HEK293 (cell line): ENCODE results near the gene FTHL17.

Experiments
- CTCF ChIA-PET: fragments of 350-600 bp; formaldehyde crosslinking; extraction: SDS; loops from one replicate; lab custom pipeline; 2021; ENCODE audit warnings: antibody characterized with exemption; lab: Yijun Ruan, JAX
- POLR2A ChIA-PET: fragments of 300-600 bp; formaldehyde crosslinking; extraction: SDS; loops from one replicate; lab custom pipeline; 2020; ENCODE audit warnings: antibody characterized with exemption, inconsistent platforms; lab: Yijun Ruan, JAX
- H3K27ac ChIP-seq: fragments of 200-500 bp; sonication (Bioruptor generic); 2 replicates; pipeline ENCODE4 v1.5.1; 2014; ENCODE audit warnings: low read depth, low read length, control low read depth, inconsistent platforms; ENCODE audit errors: extremely low read depth
- H3K36me3 ChIP-seq, 2 experiments: fragments of 200-500 bp in 1 of 2; sonication (Bioruptor generic) in 1 of 2; 1 replicate in 1 of 2; 2 replicates in 1 of 2; pipeline ENCODE4 v1.5.1; 2014 to 2017; ENCODE audit warnings: inconsistent platforms in 2 of 2, low read length in 2 of 2; ENCODE audit not compliant: control insufficient read depth in 2 of 2, insufficient read depth in 1 of 2
- H3K4me1 ChIP-seq: fragments of 200-500 bp; sonication (Bioruptor generic); 2 replicates; pipeline ENCODE4 v1.5.1; 2014; ENCODE audit warnings: mild to moderate bottlenecking, low read length, inconsistent platforms; ENCODE audit not compliant: control insufficient read depth, insufficient read depth
- H3K4me3 ChIP-seq: 2 replicates; pipeline ENCODE4 v1.5.1; 2011; ENCODE audit warnings: low read depth, mild to moderate bottlenecking, control low read depth, low read length, moderate library complexity
- H3K9me3 ChIP-seq: fragments of 200-500 bp; sonication (Bioruptor generic); 2 replicates; pipeline ENCODE4 v1.5.1; 2014; ENCODE audit warnings: low read depth, low read length, inconsistent platforms; ENCODE audit not compliant: control insufficient read depth, insufficient read depth
- KLF1 ChIP-seq: fragments of 450-650 bp; formaldehyde crosslinking; IDR thresholded peaks from 2 replicates; pipeline ENCODE4 v1.5.1; 2016; ENCODE audit warnings: missing biosample characterization, missing genetic modification characterization
- KLF10 ChIP-seq: fragments of 450-650 bp; IDR thresholded peaks from 2 replicates; pipeline ENCODE4 v1.5.1; 2018; ENCODE audit warnings: missing biosample characterization, mild to moderate bottlenecking, missing genetic modification characterization
- KLF16 ChIP-seq: fragments of 450-650 bp; formaldehyde crosslinking; IDR thresholded peaks from 2 replicates; pipeline ENCODE4 v1.5.1; 2017; ENCODE audit warnings: missing biosample characterization, missing genetic modification characterization
- SCRT1 ChIP-seq: fragments of 450-650 bp; formaldehyde crosslinking; IDR thresholded peaks from 2 replicates; pipeline ENCODE4 v1.5.1; 2016; ENCODE audit warnings: missing biosample characterization, missing genetic modification characterization, borderline replicate concordance
- YY1 ChIP-seq: fragments of 450-650 bp; formaldehyde crosslinking; IDR thresholded peaks from 2 replicates; pipeline ENCODE4 v1.5.1; 2018; ENCODE audit warnings: missing biosample characterization, missing genetic modification characterization
- ZBTB8A ChIP-seq: fragments of 450-650 bp; formaldehyde crosslinking; IDR thresholded peaks from 2 replicates; pipeline ENCODE4 v1.5.1; 2016; ENCODE audit warnings: missing biosample characterization, missing genetic modification characterization
- ZFP69B ChIP-seq: fragments of 450-650 bp; formaldehyde crosslinking; IDR thresholded peaks from 2 replicates; pipeline ENCODE4 v1.5.1; 2016; ENCODE audit warnings: missing biosample characterization, missing genetic modification characterization
- ZNF157 ChIP-seq: fragments of 450-650 bp; formaldehyde crosslinking; IDR thresholded peaks from 2 replicates; pipeline ENCODE4 v1.5.1; 2016; ENCODE audit warnings: missing biosample characterization, missing genetic modification characterization
- ZNF223 ChIP-seq: fragments of 450-650 bp; formaldehyde crosslinking; IDR thresholded peaks from 2 replicates; pipeline ENCODE4 v1.5.1; 2016; ENCODE audit warnings: missing biosample characterization, missing genetic modification characterization
- ZNF266 ChIP-seq: fragments of 450-650 bp; formaldehyde crosslinking; IDR thresholded peaks from 2 replicates; pipeline ENCODE4 v1.5.1; 2016; ENCODE audit warnings: missing biosample characterization, missing genetic modification characterization, low read depth
- ZNF335 ChIP-seq: fragments of 450-650 bp; formaldehyde crosslinking; conservative IDR thresholded peaks from 2 replicates; pipeline ENCODE4 v1.5.1; 2016; ENCODE audit warnings: missing biosample characterization, missing genetic modification characterization
- ZNF341 ChIP-seq: fragments of 450-650 bp; formaldehyde crosslinking; IDR thresholded peaks from 2 replicates; pipeline ENCODE4; 2016; ENCODE audit warnings: low read depth, missing biosample characterization, missing genetic modification characterization
- ZNF433 ChIP-seq: fragments of 450-650 bp; formaldehyde crosslinking; IDR thresholded peaks from 2 replicates; pipeline ENCODE4 v1.5.1; 2016; ENCODE audit warnings: missing biosample characterization, missing genetic modification characterization, low read depth
- ZNF514 ChIP-seq: fragments of 450-650 bp; formaldehyde crosslinking; IDR thresholded peaks from 2 replicates; pipeline ENCODE4 v1.5.1; 2016; ENCODE audit warnings: missing biosample characterization, missing genetic modification characterization
- ZNF624 ChIP-seq: fragments of 450-650 bp; formaldehyde crosslinking; IDR thresholded peaks from 2 replicates; pipeline ENCODE4 v1.5.1; 2017; ENCODE audit warnings: missing biosample characterization, missing genetic modification characterization
- ZNF837 ChIP-seq: fragments of 450-650 bp; formaldehyde crosslinking; IDR thresholded peaks from 2 replicates; pipeline ENCODE4 v1.5.1; 2016; ENCODE audit warnings: missing biosample characterization, missing genetic modification characterization
- ZSCAN16 ChIP-seq: fragments of 450-650 bp; formaldehyde crosslinking; IDR thresholded peaks from 2 replicates; pipeline ENCODE4 v1.5.1; 2016; ENCODE audit warnings: missing biosample characterization, missing genetic modification characterization
- ZSCAN23 ChIP-seq: fragments of 450-650 bp; formaldehyde crosslinking; IDR thresholded peaks from 2 replicates; pipeline ENCODE4 v1.5.1; 2016; ENCODE audit warnings: missing biosample characterization, missing genetic modification characterization
- ZXDB ChIP-seq: fragments of 450-650 bp; formaldehyde crosslinking; IDR thresholded peaks from 2 replicates; pipeline ENCODE4 v1.5.1; 2016; ENCODE audit warnings: missing biosample characterization, missing genetic modification characterization
- TF ChIP-seq, protein P1 (sequence below): fragments of 450-650 bp; formaldehyde crosslinking; IDR thresholded peaks from 2 replicates; pipeline ENCODE4 v1.5.1; 2016; ENCODE audit warnings: missing biosample characterization, missing genetic modification characterization, low read depth
- TF ChIP-seq, protein P2 (sequence below): fragments of 450-650 bp; formaldehyde crosslinking; IDR thresholded peaks from 2 replicates; pipeline ENCODE4 v1.5.1; 2016; ENCODE audit warnings: missing biosample characterization, missing genetic modification characterization
- TF ChIP-seq, protein P3 (sequence below): fragments of 450-650 bp; formaldehyde crosslinking; IDR thresholded peaks from 2 replicates; pipeline ENCODE4 v1.5.1; 2016; ENCODE audit warnings: missing biosample characterization, missing genetic modification characterization
- TF ChIP-seq, protein P4 (sequence below): fragments of 450-650 bp; formaldehyde crosslinking; IDR thresholded peaks from 2 replicates; pipeline ENCODE4 v1.5.1; 2016; ENCODE audit warnings: missing biosample characterization, missing genetic modification characterization
- TF ChIP-seq, protein P5 (sequence below): fragments of 450-650 bp; formaldehyde crosslinking; IDR thresholded peaks from 2 replicates; pipeline ENCODE4 v1.5.1; 2016; ENCODE audit warnings: missing biosample characterization, missing genetic modification characterization

Gene FTHL17

DNA sequence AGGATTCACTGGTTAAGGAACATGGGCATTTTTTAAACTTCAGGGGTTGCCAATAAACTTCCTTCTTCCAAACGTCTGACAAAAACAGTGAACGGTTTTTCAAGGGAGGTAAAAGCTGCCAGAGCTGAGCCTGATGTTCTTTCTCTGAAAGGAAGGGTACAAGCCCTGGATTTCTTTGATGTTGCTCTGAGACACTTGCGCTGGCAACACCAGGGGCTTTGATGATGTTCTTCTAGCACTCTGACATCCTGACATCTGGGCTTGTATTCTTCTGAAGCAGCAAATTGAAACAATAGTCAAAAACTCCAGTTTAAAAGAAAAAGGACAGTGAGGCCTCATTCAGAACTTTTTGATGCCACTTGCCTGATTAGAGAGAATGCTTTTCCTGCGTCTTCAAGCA is 11.8 kb downstream of the FTHL17 start:
- Histone ChIP-seq H3K4me1 (no peaks in the 10 kb centered on the region), H3K27ac (no peak overlapping the region)
- TF ChIP-seq ZNF335 (tag by site-specific recombination) (no peak), ZNF341 (tag by site-specific recombination) (no peak), ZSCAN23 (tag by site-specific recombination) (no peak), SCRT1 (no peak), ZNF837 (tag by site-specific recombination) (no peak), ZNF514 (no peak), ZSCAN16 (tag by site-specific recombination) (no peak), ZBTB8A (tag by site-specific recombination) (no peak), ZNF433 (tag by site-specific recombination) (no peak), YY1 (tag by site-specific recombination) (no peak), KLF16 (tag by site-specific recombination) (no peak), ZXDB (tag by site-specific recombination) (no peak), KLF1 (tag by site-specific recombination) (no peak), KLF10 (no peak), ZNF624 (tag by site-specific recombination) (no peak), ZNF266 (tag by site-specific recombination) (no peak), ZNF223 (no peak)
- TF ChIP-seq, protein P1, sequence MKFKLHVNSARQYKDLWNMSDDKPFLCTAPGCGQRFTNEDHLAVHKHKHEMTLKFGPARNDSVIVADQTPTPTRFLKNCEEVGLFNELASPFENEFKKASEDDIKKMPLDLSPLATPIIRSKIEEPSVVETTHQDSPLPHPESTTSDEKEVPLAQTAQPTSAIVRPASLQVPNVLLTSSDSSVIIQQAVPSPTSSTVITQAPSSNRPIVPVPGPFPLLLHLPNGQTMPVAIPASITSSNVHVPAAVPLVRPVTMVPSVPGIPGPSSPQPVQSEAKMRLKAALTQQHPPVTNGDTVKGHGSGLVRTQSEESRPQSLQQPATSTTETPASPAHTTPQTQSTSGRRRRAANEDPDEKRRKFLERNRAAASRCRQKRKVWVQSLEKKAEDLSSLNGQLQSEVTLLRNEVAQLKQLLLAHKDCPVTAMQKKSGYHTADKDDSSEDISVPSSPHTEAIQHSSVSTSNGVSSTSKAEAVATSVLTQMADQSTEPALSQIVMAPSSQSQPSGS (tag by site-specific recombination): no peak
- TF ChIP-seq, protein P2, sequence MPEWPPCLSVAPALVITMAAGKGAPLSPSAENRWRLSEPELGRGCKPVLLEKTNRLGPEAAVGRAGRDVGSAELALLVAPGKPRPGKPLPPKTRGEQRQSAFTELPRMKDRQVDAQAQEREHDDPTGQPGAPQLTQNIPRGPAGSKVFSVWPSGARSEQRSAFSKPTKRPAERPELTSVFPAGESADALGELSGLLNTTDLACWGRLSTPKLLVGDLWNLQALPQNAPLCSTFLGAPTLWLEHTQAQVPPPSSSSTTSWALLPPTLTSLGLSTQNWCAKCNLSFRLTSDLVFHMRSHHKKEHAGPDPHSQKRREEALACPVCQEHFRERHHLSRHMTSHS (tag by site-specific recombination): no peak
- TF ChIP-seq, protein P3, sequence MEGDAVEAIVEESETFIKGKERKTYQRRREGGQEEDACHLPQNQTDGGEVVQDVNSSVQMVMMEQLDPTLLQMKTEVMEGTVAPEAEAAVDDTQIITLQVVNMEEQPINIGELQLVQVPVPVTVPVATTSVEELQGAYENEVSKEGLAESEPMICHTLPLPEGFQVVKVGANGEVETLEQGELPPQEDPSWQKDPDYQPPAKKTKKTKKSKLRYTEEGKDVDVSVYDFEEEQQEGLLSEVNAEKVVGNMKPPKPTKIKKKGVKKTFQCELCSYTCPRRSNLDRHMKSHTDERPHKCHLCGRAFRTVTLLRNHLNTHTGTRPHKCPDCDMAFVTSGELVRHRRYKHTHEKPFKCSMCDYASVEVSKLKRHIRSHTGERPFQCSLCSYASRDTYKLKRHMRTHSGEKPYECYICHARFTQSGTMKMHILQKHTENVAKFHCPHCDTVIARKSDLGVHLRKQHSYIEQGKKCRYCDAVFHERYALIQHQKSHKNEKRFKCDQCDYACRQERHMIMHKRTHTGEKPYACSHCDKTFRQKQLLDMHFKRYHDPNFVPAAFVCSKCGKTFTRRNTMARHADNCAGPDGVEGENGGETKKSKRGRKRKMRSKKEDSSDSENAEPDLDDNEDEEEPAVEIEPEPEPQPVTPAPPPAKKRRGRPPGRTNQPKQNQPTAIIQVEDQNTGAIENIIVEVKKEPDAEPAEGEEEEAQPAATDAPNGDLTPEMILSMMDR (tag by site-specific recombination): no peak
- TF ChIP-seq, all 188 proteins: peak for 0
- no peaks in the 10 kb centered on the region for H3K36me3 ChIP-seq
- CTCF ChIA-PET: interaction anchor here (0.6 kb wide), 1 partner anchor 22 kb away, joined by 3 read pairs; no protein-coding TSS in a partner anchor
- no peaks in the 10 kb centered on the region for H3K9me3 ChIP-seq
- no peak overlapping the region for H3K4me3 ChIP-seq
- POLR2A ChIA-PET: no interaction called here

DNA sequence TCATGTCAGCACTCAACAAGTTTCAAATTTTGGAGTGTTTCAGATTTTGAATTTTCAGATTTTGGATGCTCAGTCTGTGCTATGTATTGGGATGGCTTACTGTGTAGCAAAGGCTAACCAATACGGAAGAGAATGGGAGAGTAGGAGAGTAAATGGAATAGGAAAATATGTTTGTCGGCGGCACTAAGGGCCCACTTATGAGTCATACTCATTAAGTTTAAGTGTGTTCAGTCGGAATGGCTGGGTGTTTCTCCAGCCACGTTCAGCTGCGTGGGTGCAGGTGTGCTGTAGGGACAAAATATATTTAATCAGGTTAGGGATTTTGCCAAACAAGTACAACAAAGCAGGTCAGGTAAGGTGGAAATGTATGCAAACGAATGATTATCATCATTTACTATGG is 13.6 kb downstream of the FTHL17 start:
- TF ChIP-seq, protein P4, sequence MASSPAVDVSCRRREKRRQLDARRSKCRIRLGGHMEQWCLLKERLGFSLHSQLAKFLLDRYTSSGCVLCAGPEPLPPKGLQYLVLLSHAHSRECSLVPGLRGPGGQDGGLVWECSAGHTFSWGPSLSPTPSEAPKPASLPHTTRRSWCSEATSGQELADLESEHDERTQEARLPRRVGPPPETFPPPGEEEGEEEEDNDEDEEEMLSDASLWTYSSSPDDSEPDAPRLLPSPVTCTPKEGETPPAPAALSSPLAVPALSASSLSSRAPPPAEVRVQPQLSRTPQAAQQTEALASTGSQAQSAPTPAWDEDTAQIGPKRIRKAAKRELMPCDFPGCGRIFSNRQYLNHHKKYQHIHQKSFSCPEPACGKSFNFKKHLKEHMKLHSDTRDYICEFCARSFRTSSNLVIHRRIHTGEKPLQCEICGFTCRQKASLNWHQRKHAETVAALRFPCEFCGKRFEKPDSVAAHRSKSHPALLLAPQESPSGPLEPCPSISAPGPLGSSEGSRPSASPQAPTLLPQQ: peak; percentile 27; the same call in 1 of the 2 replicates
- no peak for TF ChIP-seq ZNF157 (tag by site-specific recombination)
- TF ChIP-seq, protein P5, sequence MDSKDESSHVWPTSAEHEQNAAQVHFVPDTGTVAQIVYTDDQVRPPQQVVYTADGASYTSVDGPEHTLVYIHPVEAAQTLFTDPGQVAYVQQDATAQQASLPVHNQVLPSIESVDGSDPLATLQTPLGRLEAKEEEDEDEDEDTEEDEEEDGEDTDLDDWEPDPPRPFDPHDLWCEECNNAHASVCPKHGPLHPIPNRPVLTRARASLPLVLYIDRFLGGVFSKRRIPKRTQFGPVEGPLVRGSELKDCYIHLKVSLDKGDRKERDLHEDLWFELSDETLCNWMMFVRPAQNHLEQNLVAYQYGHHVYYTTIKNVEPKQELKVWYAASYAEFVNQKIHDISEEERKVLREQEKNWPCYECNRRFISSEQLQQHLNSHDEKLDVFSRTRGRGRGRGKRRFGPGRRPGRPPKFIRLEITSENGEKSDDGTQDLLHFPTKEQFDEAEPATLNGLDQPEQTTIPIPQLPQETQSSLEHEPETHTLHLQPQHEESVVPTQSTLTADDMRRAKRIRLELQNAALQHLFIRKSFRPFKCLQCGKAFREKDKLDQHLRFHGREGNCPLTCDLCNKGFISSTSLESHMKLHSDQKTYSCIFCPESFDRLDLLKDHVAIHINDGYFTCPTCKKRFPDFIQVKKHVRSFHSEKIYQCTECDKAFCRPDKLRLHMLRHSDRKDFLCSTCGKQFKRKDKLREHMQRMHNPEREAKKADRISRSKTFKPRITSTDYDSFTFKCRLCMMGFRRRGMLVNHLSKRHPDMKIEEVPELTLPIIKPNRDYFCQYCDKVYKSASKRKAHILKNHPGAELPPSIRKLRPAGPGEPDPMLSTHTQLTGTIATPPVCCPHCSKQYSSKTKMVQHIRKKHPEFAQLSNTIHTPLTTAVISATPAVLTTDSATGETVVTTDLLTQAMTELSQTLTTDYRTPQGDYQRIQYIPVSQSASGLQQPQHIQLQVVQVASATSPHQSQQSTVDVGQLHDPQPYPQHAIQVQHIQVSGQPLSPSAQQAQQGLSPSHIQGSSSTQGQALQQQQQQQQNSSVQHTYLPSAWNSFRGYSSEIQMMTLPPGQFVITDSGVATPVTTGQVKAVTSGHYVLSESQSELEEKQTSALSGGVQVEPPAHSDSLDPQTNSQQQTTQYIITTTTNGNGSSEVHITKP: no peak
- TF ChIP-seq ZFP69B (tag by site-specific recombination): peak; percentile 65; the same call in 1 of the 2 replicates
- Histone ChIP-seq H3K27ac (no peak overlapping the region), H3K4me3 (no peak overlapping the region), H3K36me3 (no peaks in the 10 kb centered on the region), H3K9me3 (no peaks in the 10 kb centered on the region), H3K4me1 (no peaks in the 10 kb centered on the region)
- CTCF ChIA-PET: no interaction called here
- POLR2A ChIA-PET: no interaction called here
